ENCODE results near the gene PLCH1. TPM values are rescaled to one million over a fixed set of nuclear protein-coding genes. Genes with fewer than 3 reads are reported as not detected.

The PLCH1 gene
- total RNA-seq, 1 experiment from 2014 or later, result 1.4 TPM

GRCh38 chr3:155412904-155413303 lies 332.0 kb downstream of the PLCH1 start:
- Histone ChIP-seq H3K9me2 (ENCODE audit: insufficient read depth) (no peaks in the 10 kb centered on the region), H3K4me1 (replicated peaks; ENCODE audit: insufficient read depth) (peaks cover 21% of the 10 kb centered on the region), H3F3A (ENCODE audit: insufficient read depth, low read depth) (peaks cover 18% of the 10 kb centered on the region; the same call in 1 of the 2 replicates), H3K4me3 (no peak overlapping the region), H3K27me3 (ENCODE audit: insufficient read depth, low read depth) (no peaks in the 10 kb centered on the region), H3K27ac (no peak overlapping the region), H3K9me3 (ENCODE audit: insufficient read depth, low read depth) (no peaks in the 10 kb centered on the region), H3K79me2 (ENCODE audit: low read depth) (no peaks in the 10 kb centered on the region), H3K36me3 (ENCODE audit: low read depth) (no peaks in the 10 kb centered on the region), H3K4me2 (no peak overlapping the region), H4K20me1 (ENCODE audit: insufficient read depth) (no peaks in the 10 kb centered on the region), H2AFZ (no peak overlapping the region)
- no TSS peak for BruUV-seq (replicated peaks)
- DNase-seq, result no peak
- TF ChIP-seq, protein P1, sequence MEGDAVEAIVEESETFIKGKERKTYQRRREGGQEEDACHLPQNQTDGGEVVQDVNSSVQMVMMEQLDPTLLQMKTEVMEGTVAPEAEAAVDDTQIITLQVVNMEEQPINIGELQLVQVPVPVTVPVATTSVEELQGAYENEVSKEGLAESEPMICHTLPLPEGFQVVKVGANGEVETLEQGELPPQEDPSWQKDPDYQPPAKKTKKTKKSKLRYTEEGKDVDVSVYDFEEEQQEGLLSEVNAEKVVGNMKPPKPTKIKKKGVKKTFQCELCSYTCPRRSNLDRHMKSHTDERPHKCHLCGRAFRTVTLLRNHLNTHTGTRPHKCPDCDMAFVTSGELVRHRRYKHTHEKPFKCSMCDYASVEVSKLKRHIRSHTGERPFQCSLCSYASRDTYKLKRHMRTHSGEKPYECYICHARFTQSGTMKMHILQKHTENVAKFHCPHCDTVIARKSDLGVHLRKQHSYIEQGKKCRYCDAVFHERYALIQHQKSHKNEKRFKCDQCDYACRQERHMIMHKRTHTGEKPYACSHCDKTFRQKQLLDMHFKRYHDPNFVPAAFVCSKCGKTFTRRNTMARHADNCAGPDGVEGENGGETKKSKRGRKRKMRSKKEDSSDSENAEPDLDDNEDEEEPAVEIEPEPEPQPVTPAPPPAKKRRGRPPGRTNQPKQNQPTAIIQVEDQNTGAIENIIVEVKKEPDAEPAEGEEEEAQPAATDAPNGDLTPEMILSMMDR (conservative IDR thresholded peaks at IDR 0.05), result no peak
- TF ChIP-seq EZH2 (IDR thresholded peaks at IDR 0.05; ENCODE audit: low read depth), result no peak
- ChIA-PET POLR2A (ENCODE audit: unreplicated experiment) (no interaction called here), CTCF (no interaction called here)
- intact Hi-C loops (cut with micrococcal nuclease; ENCODE audit: unreplicated experiment), result no loop called here

GRCh38 chr3:155411500-155412223 lies 333.2 kb downstream of the PLCH1 start:
- POLR2A ChIA-PET (ENCODE audit: unreplicated experiment), result no interaction called here
- Histone ChIP-seq H2AFZ (no peak overlapping the region), H3K4me2 (no peak overlapping the region), H4K20me1 (ENCODE audit: insufficient read depth) (no peaks in the 10 kb centered on the region), H3K27me3 (ENCODE audit: insufficient read depth, low read depth) (no peaks in the 10 kb centered on the region), H3K79me2 (ENCODE audit: low read depth) (no peaks in the 10 kb centered on the region), H3K9me2 (ENCODE audit: insufficient read depth) (no peaks in the 10 kb centered on the region), H3K4me3 (no peak overlapping the region), H3K4me1 (replicated peaks; ENCODE audit: insufficient read depth) (peaks cover 10% of the 10 kb centered on the region), H3K9me3 (ENCODE audit: insufficient read depth, low read depth) (no peaks in the 10 kb centered on the region), H3F3A (ENCODE audit: insufficient read depth, low read depth) (peaks cover 6% of the 10 kb centered on the region; the same call in 1 of the 2 replicates), H3K36me3 (ENCODE audit: low read depth) (no peaks in the 10 kb centered on the region), H3K27ac (no peak overlapping the region)
- CTCF ChIA-PET, result no interaction called here
- no peak for DNase-seq
- no TSS peak for BruUV-seq (replicated peaks)
- TF ChIP-seq, protein P1 (conservative IDR thresholded peaks at IDR 0.05), result peak; percentile 29; the same call in 1 of the 2 replicates
- no peak for TF ChIP-seq EZH2 (IDR thresholded peaks at IDR 0.05; ENCODE audit: low read depth)
- intact Hi-C loops (cut with micrococcal nuclease; ENCODE audit: unreplicated experiment), result no loop called here

DNA sequence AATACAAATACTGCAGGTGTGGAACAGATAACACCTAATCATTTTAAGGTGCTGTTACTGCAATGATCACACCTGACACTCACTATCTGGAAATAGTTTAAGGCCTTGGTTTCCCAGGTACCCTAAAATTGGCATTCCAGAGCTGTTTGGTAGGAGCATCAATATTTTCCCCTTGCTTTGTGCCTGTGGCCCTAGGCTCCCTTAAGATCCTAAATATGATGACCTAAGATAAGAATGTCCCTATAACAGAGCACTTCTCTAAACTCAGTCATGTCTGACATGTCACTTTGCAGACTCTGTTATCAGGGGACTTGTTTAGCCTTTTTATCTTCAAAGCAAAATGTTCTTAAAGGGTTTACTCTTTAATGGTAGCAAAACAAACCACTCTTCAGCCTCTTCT lies 335.5 kb downstream of the PLCH1 start:
- POLR2A ChIA-PET (ENCODE audit: unreplicated experiment), result no interaction called here
- H3K36me3 ChIP-seq (ENCODE audit: low read depth), result no peaks in the 10 kb centered on the region
- no peak overlapping the region for H2AFZ ChIP-seq
- TF ChIP-seq, protein P1 (conservative IDR thresholded peaks at IDR 0.05), result no peak
- no peak for TF ChIP-seq EZH2 (IDR thresholded peaks at IDR 0.05; ENCODE audit: low read depth)
- no peak overlapping the region for H3K27ac ChIP-seq
- no peaks in the 10 kb centered on the region for H3K27me3 ChIP-seq (ENCODE audit: insufficient read depth, low read depth)
- no peak overlapping the region for H3K4me3 ChIP-seq
- DNase-seq, result no peak
- CTCF ChIA-PET, result no interaction called here
- no peaks in the 10 kb centered on the region for H3K79me2 ChIP-seq (ENCODE audit: low read depth)
- no peaks in the 10 kb centered on the region for H3K9me3 ChIP-seq (ENCODE audit: insufficient read depth, low read depth)
- BruUV-seq (replicated peaks), result no TSS peak
- H3F3A ChIP-seq (ENCODE audit: insufficient read depth, low read depth), result no peaks in the 10 kb centered on the region
- no peak overlapping the region for H3K4me2 ChIP-seq
- intact Hi-C loops (cut with micrococcal nuclease; ENCODE audit: unreplicated experiment), result no loop called here
- no peaks in the 10 kb centered on the region for H3K4me1 ChIP-seq (replicated peaks; ENCODE audit: insufficient read depth)
- no peaks in the 10 kb centered on the region for H4K20me1 ChIP-seq (ENCODE audit: insufficient read depth)
- H3K9me2 ChIP-seq (ENCODE audit: insufficient read depth), result no peaks in the 10 kb centered on the region
